Activated CD8-positive, alpha-beta T cell treated with anti-CD3 and anti-CD28 coated beads, Interleukin-2, amount 10 ng/mL, durations not matched to agents 7 days and 5 days (primary cell): Measurements from ENCODE around the gene AGO3. TPM values are rescaled to one million over a fixed set of nuclear protein-coding genes. Genes with fewer than 3 reads are reported as not detected.
A peak's percentile ranks its signal among the peaks of the same experiment; 100 is the strongest.
"Not testable (repeated sequence)": the region's sequence is repeated elsewhere in the genome, so short reads cannot be mapped to it uniquely, and the experiment has no call there.

ENCODE experiments used
- ATAC-seq: fragments of 150-1000 bp; cut with Tn5 transposase; one replicate; pipeline ENCODE4 v1.10.0; 2021; ENCODE audit warnings: moderate library complexity
- CTCF ChIA-PET: fragments of 350-600 bp; sonication (Branson Sonifier 250); formaldehyde crosslinking; loops from one replicate; lab custom pipeline; 2021; ENCODE audit warnings: antibody characterized with exemption; lab: Charles Lee
- POLR2A ChIA-PET: fragments of 350-600 bp; sonication (Branson Sonifier 250); formaldehyde crosslinking; loops from one replicate; lab custom pipeline; 2021; ENCODE audit warnings: antibody characterized with exemption; lab: Charles Lee
- DNase-seq: peaks from one replicate; pipeline ENCODE4 v3.0.0-alpha.2; 2020
- H3K27ac Mint-ChIP-seq: one replicate; pipeline ENCODE4 v1.8.0; 2021; ENCODE audit warnings: mild to moderate bottlenecking, mixed read lengths
- H3K27me3 Mint-ChIP-seq: one replicate; pipeline ENCODE4 v1.8.0; 2021; ENCODE audit warnings: low read depth, mixed read lengths
- H3K36me3 Mint-ChIP-seq: one replicate; pipeline ENCODE4 v1.8.0; 2021; ENCODE audit warnings: low read depth, mixed read lengths
- H3K4me1 Mint-ChIP-seq: one replicate; pipeline ENCODE4 v1.8.0; 2021; ENCODE audit warnings: low read depth, mixed read lengths
- H3K4me3 Mint-ChIP-seq: one replicate; pipeline ENCODE4 v1.8.0; 2021; ENCODE audit warnings: mild to moderate bottlenecking, mixed read lengths
- H3K9me3 Mint-ChIP-seq: one replicate; pipeline ENCODE4 v1.8.0; 2022; ENCODE audit warnings: mixed read lengths; ENCODE audit not compliant: insufficient read depth
- total RNA-seq, 2 experiments: library from RNA; stranded (reverse); gene quantifications; one replicate each; pipeline ENCODE4 v1.2.3, GENCODE V29; 2021

The AGO3 gene
- total RNA-seq, 2 experiments from 2014 or later, result 27.2 to 30.2 TPM

DNA sequence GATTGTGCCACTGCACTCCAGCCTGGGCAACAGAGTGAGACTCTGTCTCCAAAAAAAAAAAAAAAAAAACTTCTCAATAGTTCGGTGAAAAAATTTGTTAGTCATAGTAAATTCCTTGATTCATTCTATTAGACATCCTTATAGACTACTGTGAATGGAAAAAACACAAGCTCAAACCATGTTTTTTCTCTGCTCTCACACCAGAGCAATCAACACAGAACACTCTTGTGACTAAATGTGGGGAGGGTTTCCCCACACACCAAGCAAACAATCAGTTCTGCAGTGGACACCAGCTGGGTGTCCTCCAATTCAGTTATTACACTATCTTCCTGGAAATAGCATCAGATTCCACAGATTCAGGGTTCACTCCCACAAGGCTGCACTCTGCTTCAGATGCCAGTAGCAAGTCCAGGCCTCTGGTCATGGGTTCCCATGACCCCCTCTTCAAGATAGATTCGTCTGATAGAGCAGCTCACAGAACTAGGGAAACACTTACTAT lies 83.9 kb downstream of the AGO3 start:
- no peak overlapping the region for H3K27ac Mint-ChIP-seq
- H3K27me3 Mint-ChIP-seq, result no peaks in the 10 kb centered on the region
- H3K9me3 Mint-ChIP-seq, result no peaks in the 10 kb centered on the region
- no peaks in the 10 kb centered on the region for H3K4me1 Mint-ChIP-seq
- CTCF ChIA-PET, result no interaction called here
- no peak for DNase-seq
- H3K36me3 Mint-ChIP-seq, result peaks cover 31% of the 10 kb centered on the region
- POLR2A ChIA-PET, result no interaction called here
- ATAC-seq, result no peak
- no peak overlapping the region for H3K4me3 Mint-ChIP-seq

DNA sequence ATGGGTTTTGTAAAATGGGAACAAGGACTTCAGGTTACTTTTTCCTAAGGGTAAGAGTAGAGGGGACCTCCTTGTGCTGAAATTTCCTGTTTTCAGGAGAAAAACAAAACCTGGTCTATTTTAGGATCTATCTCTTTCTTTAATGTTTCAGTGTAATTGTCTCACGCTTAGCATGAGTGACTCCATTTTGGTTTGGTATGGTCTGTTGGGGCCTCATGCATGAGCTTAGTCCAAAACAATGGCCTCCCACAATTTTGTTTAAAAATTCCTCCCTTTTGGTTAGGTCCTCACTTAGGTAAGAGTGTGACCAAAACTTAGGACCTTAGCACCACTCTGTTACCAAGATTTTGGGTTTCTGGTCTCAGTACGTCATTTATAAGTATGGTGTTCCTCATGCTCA lies 85.8 kb downstream of the AGO3 start:
- CTCF ChIA-PET, result interaction anchor here (0.8 kb wide), 1 partner anchor 9 kb away, joined by 4 read pairs; no protein-coding TSS in a partner anchor
- H3K4me1 Mint-ChIP-seq, result no peaks in the 10 kb centered on the region

DNA sequence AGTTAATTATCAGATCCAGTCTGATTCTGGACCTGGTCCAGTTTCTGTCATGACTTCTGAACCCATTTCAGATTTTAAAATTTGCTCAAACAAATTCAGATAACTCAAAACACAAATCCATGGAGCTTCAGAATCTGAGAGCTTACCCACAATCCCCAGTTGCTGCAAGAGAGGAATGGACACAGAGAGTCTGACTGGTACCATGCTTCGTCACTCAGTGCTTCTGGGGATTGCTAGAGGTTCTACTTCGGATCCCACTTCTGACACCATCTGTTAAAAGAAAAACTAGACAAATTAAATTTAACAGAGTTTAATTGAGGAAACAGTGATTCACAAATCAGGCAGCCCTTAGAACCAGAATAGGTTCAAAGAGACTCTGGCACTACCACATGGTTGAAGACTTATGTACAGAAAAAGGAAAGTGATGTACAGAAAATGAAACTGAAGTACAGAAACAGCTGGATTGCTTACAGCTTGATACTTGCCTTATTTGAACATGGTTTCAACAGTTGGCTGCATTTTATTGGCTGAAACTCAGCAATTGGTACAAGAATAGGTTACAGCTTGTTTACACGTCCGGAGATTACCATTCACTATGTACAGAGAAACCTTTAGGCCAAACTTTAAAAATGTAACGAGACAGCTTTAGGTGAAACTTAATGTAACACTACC lies 92.3 kb downstream of the AGO3 start:
- H3K36me3 Mint-ChIP-seq, result peaks cover 31% of the 10 kb centered on the region
- H3K27ac Mint-ChIP-seq, result peak overlapping the region; percentile 65
- H3K4me1 Mint-ChIP-seq, result peaks cover 16% of the 10 kb centered on the region
- ChIA-PET POLR2A (interaction anchor here (0.6 kb wide), 1 partner anchor 228 kb away, joined by 3 read pairs; no protein-coding TSS in a partner anchor), CTCF (interaction anchor here (0.6 kb wide), 1 partner anchor 28 kb away, joined by 3 read pairs; no protein-coding TSS in a partner anchor)
- H3K9me3 Mint-ChIP-seq, result no peaks in the 10 kb centered on the region
- H3K4me3 Mint-ChIP-seq, result peak overlapping the region; percentile 12
- DNase-seq, result no peak
- ATAC-seq, result peak; percentile 76
- H3K27me3 Mint-ChIP-seq, result no peaks in the 10 kb centered on the region

More for the DNA sequence above, 85.8 kb downstream of the AGO3 start:
- no peak overlapping the region for H3K4me3 Mint-ChIP-seq
- H3K36me3 Mint-ChIP-seq, result peaks cover 34% of the 10 kb centered on the region
- no peaks in the 10 kb centered on the region for H3K27me3 Mint-ChIP-seq
- no peak for DNase-seq
- POLR2A ChIA-PET, result no interaction called here
- H3K9me3 Mint-ChIP-seq, result no peaks in the 10 kb centered on the region
- H3K27ac Mint-ChIP-seq, result no peak overlapping the region
- ATAC-seq, result no peak

DNA sequence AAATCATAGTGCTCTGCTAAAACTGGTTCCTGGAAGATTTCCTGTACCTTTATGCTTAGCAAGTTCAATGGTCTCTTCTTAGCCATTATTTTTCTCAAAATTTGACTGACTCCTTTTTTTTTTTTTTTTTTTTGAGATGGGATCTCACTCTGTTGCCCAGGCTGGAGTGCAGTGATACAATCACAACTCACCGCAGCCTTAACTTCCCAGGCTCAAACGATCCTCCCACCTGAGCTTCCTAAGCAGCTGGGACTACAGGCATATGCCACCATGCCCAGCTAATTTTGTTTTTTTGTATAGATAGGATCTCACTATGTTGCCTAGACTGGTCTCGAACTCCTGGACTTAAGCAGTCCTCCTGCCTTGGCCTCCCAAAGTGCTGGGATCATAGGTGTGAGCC lies 93.1 kb downstream of the AGO3 start:
- H3K27me3 Mint-ChIP-seq, H3K9me3 Mint-ChIP-seq, ATAC-seq, DNase-seq: not testable (repeated sequence)
- H3K4me1 Mint-ChIP-seq, result peaks cover 16% of the 10 kb centered on the region
- peak overlapping the region; percentile 12 for H3K4me3 Mint-ChIP-seq
- peak overlapping the region; percentile 65 for H3K27ac Mint-ChIP-seq
- peaks cover 32% of the 10 kb centered on the region for H3K36me3 Mint-ChIP-seq
- CTCF ChIA-PET, result interaction anchor here (0.6 kb wide), 1 partner anchor 28 kb away, joined by 3 read pairs; no protein-coding TSS in a partner anchor
- POLR2A ChIA-PET, result interaction anchor here (0.6 kb wide), 1 partner anchor 228 kb away, joined by 3 read pairs; no protein-coding TSS in a partner anchor

DNA sequence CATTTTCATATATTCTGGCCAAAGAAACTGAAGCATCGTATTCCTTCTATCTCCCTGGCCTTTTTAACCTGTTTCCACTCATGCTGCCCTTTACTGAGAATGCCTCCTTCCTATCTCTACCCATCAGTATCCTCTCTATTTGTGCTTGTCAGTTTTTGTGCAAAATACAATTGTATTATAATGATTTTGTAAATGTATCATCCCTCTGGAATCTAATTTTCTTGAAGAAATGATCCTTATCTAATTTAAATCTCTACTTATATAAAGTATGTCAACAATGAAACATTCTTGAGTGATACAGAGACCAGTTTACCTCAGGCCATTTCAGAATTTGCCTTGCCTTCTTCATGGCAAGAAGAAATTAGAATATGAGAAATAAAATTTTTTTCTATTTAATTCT lies 93.9 kb downstream of the AGO3 start:
- no peak for ATAC-seq
- Mint-ChIP-seq H3K27me3 (no peaks in the 10 kb centered on the region), H3K36me3 (peaks cover 31% of the 10 kb centered on the region), H3K27ac (no peak overlapping the region), H3K4me3 (no peak overlapping the region), H3K9me3 (peaks cover 3% of the 10 kb centered on the region), H3K4me1 (peaks cover 16% of the 10 kb centered on the region)
- ChIA-PET CTCF (no interaction called here), POLR2A (no interaction called here)
- DNase-seq, result no peak

DNA sequence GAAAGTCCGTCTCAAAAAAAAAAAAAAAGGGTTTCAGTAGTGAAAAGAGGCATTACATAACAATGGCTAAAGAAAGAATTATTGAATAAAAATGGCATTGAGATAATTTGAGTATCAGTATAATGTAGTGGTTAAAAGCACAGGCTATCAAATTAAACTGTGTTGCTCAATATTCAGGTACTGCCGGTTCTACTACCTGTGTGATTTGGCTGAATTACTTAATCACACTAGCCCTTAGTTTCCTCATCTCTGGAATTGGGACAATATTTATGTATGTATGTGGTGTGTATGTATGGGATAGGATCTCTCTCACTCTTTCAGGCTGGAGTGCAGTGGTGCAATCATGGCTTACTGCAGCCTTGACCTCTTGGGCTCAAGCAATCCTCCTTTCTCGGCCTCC lies 96.9 kb downstream of the AGO3 start:
- Mint-ChIP-seq H3K36me3 (peaks cover 33% of the 10 kb centered on the region), H3K4me3 (no peak overlapping the region)
- POLR2A ChIA-PET, result no interaction called here

DNA sequence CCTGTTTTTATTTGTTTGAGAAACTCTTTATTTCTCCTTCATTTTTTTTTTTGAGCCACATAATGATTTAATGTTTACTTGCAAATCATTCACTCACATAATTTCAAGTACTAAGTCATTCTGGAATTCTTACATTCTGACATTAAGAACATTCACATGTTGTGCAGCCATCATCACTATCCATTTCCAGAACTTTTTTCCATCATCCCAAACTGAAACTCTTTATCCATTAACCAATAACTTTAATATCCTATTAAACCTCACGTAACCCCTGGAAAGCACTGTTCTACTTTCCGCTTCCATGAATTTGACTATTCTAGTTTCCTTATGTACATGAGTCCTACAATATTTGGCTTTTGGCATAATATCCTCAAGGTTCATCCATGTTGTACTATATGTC lies 100.5 kb downstream of the AGO3 start:
- POLR2A ChIA-PET, result no interaction called here
- no peak overlapping the region for H3K4me3 Mint-ChIP-seq
- peaks cover 36% of the 10 kb centered on the region for H3K36me3 Mint-ChIP-seq
- H3K9me3 Mint-ChIP-seq, result peaks cover 3% of the 10 kb centered on the region
- CTCF ChIA-PET, result no interaction called here
- ATAC-seq (no peak), DNase-seq (no peak)
- H3K4me1 Mint-ChIP-seq, result peaks cover 11% of the 10 kb centered on the region
- H3K27me3 Mint-ChIP-seq, result no peaks in the 10 kb centered on the region
- H3K27ac Mint-ChIP-seq, result no peak overlapping the region

More for the DNA sequence above, 96.9 kb downstream of the AGO3 start:
- H3K27ac Mint-ChIP-seq, result no peak overlapping the region
- CTCF ChIA-PET, result no interaction called here
- peaks cover 3% of the 10 kb centered on the region for H3K9me3 Mint-ChIP-seq
- DNase-seq (no peak), ATAC-seq (no peak)
- H3K4me1 Mint-ChIP-seq, result peaks cover 13% of the 10 kb centered on the region
- H3K27me3 Mint-ChIP-seq, result no peaks in the 10 kb centered on the region

DNA sequence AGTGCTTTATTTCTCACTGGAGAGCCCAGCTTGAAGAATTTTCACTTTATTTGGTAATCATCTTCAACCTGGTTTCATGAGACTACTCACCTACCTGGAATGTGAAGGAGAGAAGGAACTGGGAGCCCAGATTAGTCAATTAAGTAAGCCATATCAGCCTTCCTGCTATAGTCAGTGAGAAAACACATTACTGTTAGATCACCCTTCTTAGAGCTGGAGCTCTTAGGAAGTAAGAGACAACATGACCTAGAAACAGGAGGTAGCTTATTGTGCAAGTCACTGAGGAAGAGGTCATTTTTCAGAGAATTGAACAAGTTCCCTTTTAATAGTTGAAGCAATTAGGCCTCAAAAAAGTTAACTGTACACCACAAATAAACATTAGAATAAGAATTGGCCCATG lies 103.8 kb downstream of the AGO3 start:
- Mint-ChIP-seq H3K4me3 (no peak overlapping the region), H3K4me1 (peaks cover 11% of the 10 kb centered on the region), H3K9me3 (no peaks in the 10 kb centered on the region), H3K36me3 (peaks cover 26% of the 10 kb centered on the region), H3K27ac (peak overlapping the region; percentile 25), H3K27me3 (no peaks in the 10 kb centered on the region)
- ChIA-PET CTCF (interaction anchor here (0.5 kb wide), 1 partner anchor 111 kb away, joined by 4 read pairs; no protein-coding TSS in a partner anchor), POLR2A (interaction anchor here (1.3 kb wide), 1 partner anchor 103 kb away, joined by 3 read pairs; no protein-coding TSS in a partner anchor)
- no peak for ATAC-seq
- DNase-seq, result no peak

DNA sequence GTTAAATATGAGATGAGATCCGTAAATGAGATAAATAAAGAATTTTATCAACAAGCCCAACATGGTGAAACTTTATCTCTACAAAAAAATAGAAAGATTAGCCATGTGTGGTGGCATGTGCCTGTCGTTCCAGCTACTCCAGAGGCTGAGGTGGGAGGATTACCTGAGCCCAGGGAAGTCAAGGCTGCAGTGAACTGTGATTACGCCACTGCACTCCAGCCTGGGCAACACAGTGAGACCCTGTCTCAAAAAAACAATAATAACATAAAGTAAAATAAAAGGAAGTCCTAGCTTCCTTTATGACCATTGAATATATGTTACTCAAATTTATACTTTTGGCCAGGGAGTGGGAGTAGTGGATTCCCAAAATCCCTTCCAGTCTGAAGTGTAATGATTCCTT lies 104.2 kb downstream of the AGO3 start:
- Mint-ChIP-seq H3K4me3 (no peak overlapping the region), H3K27me3 (no peaks in the 10 kb centered on the region), H3K27ac (no peak overlapping the region), H3K9me3 (no peaks in the 10 kb centered on the region), H3K4me1 (peaks cover 11% of the 10 kb centered on the region), H3K36me3 (peaks cover 30% of the 10 kb centered on the region)
- ChIA-PET CTCF (interaction anchor here (0.7 kb wide), 1 partner anchor 15 kb away, joined by 3 read pairs; no protein-coding TSS in a partner anchor), POLR2A (interaction anchor here (1.3 kb wide), 1 partner anchor 104 kb away, joined by 3 read pairs; no protein-coding TSS in a partner anchor)
- ATAC-seq (no peak), DNase-seq (no peak)

DNA sequence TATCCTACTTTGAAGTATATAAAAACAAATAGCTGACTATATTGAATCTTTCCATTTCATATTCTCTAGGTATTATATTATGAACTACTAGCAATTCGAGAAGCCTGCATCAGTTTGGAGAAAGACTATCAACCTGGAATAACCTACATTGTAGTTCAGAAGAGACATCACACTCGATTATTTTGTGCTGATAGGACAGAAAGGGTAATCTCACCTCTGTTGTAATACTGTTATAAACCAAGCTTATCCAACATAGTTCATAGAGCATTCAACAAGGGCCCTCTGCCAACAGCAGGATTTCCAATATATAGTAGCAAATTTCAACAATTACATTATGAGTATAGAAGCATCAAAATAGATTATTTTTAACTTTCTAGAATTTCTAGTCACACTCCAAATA lies 109.3 kb downstream of the AGO3 start:
- no peaks in the 10 kb centered on the region for H3K4me1 Mint-ChIP-seq
- no peaks in the 10 kb centered on the region for H3K27me3 Mint-ChIP-seq
- H3K9me3 Mint-ChIP-seq, result no peaks in the 10 kb centered on the region
- H3K4me3 Mint-ChIP-seq, result no peak overlapping the region
- DNase-seq (no peak), ATAC-seq (no peak)
- POLR2A ChIA-PET, result no interaction called here
- no peak overlapping the region for H3K27ac Mint-ChIP-seq
- H3K36me3 Mint-ChIP-seq, result peaks cover 31% of the 10 kb centered on the region
- CTCF ChIA-PET, result no interaction called here

DNA sequence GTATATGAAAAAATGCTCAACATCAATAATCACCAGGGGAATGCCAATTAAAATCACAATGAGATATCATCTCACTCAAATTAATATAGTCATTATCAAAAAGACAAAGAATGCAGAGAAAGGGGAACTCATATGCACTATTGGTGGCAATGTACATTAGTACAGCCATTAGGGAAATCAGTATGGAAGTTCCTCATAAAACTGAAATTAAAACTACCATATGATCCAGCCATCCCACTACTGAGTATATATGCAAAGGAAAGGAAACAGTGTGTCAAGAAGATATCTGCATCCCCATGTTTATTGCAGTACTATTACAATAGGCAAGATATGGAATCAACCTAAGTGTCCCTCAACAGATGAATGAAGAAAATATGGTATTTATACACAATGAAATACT lies 120.9 kb downstream of the AGO3 start:
- Mint-ChIP-seq H3K27ac (no peak overlapping the region), H3K9me3 (no peaks in the 10 kb centered on the region), H3K4me3 (no peak overlapping the region), H3K27me3 (no peaks in the 10 kb centered on the region), H3K4me1 (no peaks in the 10 kb centered on the region), H3K36me3 (peaks cover 22% of the 10 kb centered on the region)
- ChIA-PET POLR2A (no interaction called here), CTCF (no interaction called here)
- ATAC-seq (no peak), DNase-seq (no peak)

DNA sequence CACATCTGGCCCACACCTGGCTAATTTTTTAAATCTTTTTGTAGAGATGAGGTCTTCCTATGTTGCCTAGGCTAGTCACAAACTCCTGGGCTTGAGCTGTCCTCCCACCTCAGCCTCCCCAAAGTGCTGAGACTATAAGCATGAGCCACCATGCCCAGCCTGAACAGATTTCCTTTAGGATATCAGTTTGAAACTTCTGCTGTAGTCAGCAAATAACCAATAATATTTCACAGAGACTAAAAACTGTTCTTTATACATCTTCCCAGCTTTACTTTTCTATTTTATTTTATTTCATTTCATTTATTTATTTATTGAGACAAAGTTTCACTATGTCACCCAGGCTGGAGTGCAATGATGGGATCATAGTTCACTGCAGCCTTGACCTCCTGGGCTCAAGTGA lies 123.1 kb downstream of the AGO3 start:
- ChIA-PET CTCF (interaction anchor here (1.1 kb wide), 1 partner anchor 9 kb away, joined by 4 read pairs; no protein-coding TSS in a partner anchor), POLR2A (no interaction called here)
- Mint-ChIP-seq H3K27me3 (no peaks in the 10 kb centered on the region), H3K4me3 (no peak overlapping the region), H3K4me1 (no peaks in the 10 kb centered on the region), H3K36me3 (peaks cover 4% of the 10 kb centered on the region), H3K27ac (no peak overlapping the region), H3K9me3 (no peaks in the 10 kb centered on the region)
- no peak for DNase-seq
- ATAC-seq, result no peak
